ENCODE measurements around the gene EHMT2. TPM values are rescaled to one million over a fixed set of nuclear protein-coding genes. Genes with fewer than 3 reads are reported as not detected.

EHMT2 gene
- total RNA-seq, 4 donors from 2014 or later: 13.8 to 72.4 (median 66.2) TPM

DNA sequence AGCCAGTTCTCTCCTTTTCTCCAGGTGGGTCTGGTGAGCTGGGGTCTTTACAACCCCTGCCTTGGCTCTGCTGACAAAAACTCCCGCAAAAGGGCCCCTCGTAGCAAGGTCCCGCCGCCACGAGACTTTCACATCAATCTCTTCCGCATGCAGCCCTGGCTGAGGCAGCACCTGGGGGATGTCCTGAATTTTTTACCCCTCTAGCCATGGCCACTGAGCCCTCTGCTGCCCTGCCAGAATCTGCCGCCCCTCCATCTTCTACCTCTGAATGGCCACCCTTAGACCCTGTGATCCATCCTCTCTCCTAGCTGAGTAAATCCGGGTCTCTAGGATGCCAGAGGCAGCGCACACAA lies 47.6 kb upstream of the EHMT2 start:
- H3K4me3 ChIP-seq: no peak overlapping the region
- H3K27ac ChIP-seq: peak overlapping the region; percentile 84 to 87
- H3K9me3 ChIP-seq: no peaks in the 10 kb centered on the region
- no peaks in the 10 kb centered on the region for H3K4me1 ChIP-seq
- DNase-seq: no peak
- H3K27me3 ChIP-seq: no peaks in the 10 kb centered on the region
- intact Hi-C loops (cut with DNase I; ENCODE audit: low total_unique reads): no loop called here
- H3K36me3 ChIP-seq: no peaks in the 10 kb centered on the region
- no peak for TF ChIP-seq POLR2A (IDR thresholded peaks at IDR 0.05)
- TF ChIP-seq, protein P1, sequence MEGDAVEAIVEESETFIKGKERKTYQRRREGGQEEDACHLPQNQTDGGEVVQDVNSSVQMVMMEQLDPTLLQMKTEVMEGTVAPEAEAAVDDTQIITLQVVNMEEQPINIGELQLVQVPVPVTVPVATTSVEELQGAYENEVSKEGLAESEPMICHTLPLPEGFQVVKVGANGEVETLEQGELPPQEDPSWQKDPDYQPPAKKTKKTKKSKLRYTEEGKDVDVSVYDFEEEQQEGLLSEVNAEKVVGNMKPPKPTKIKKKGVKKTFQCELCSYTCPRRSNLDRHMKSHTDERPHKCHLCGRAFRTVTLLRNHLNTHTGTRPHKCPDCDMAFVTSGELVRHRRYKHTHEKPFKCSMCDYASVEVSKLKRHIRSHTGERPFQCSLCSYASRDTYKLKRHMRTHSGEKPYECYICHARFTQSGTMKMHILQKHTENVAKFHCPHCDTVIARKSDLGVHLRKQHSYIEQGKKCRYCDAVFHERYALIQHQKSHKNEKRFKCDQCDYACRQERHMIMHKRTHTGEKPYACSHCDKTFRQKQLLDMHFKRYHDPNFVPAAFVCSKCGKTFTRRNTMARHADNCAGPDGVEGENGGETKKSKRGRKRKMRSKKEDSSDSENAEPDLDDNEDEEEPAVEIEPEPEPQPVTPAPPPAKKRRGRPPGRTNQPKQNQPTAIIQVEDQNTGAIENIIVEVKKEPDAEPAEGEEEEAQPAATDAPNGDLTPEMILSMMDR (IDR thresholded peaks at IDR 0.05): no peak

DNA sequence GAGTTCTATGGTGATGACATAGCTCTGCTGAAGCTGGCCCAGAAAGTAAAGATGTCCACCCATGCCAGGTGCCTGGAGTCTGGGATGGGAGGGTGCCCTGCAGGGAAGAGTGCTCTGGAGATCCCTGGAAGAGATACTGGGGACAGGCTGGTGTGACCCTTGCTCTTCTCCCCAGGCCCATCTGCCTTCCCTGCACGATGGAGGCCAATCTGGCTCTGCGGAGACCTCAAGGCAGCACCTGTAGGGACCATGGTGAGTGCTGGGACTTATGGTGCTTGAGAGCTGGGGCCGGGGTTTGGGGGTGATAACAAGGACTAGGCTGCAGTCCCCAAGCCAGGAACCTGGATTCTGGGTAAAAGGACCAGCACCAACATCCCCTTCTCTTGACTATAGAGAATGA lies 46.2 kb upstream of the EHMT2 start:
- H3K4me3 ChIP-seq: no peak overlapping the region
- no peaks in the 10 kb centered on the region for H3K27me3 ChIP-seq
- no peak overlapping the region for H3K27ac ChIP-seq
- TF ChIP-seq POLR2A (IDR thresholded peaks at IDR 0.05): no peak
- TF ChIP-seq, protein P1 (IDR thresholded peaks at IDR 0.05): no peak
- H3K36me3 ChIP-seq: no peaks in the 10 kb centered on the region
- no peak for DNase-seq
- intact Hi-C loops (cut with DNase I; ENCODE audit: low total_unique reads): no loop called here
- no peaks in the 10 kb centered on the region for H3K9me3 ChIP-seq
- H3K4me1 ChIP-seq: no peaks in the 10 kb centered on the region

DNA sequence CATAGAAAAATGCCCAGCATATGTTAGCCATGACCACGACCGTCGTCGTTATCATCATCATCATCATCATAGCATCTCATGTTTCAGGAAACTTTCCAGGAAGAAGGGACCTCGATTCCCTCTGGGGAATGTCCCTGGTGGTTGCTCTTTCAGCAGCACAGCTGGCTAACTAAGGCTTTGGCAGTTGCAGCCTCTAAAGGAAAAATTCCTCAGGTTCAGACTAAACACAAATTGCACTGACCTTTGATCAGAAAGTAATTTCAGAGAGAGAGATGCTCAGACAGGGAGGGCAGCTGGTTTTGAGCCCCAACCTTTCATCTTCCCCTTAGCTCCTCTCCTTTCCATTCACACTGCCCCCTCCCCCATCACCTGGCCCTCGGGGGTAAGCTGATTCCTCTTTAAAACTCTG lies 42.8 kb upstream of the EHMT2 start:
- H3K4me3 ChIP-seq: no peak overlapping the region
- no peaks in the 10 kb centered on the region for H3K27me3 ChIP-seq
- H3K27ac ChIP-seq: no peak overlapping the region
- H3K36me3 ChIP-seq: no peaks in the 10 kb centered on the region
- intact Hi-C loops (cut with DNase I; ENCODE audit: low total_unique reads): no loop called here
- no peaks in the 10 kb centered on the region for H3K4me1 ChIP-seq
- TF ChIP-seq POLR2A (IDR thresholded peaks at IDR 0.05): no peak
- TF ChIP-seq, protein P1 (IDR thresholded peaks at IDR 0.05): no peak
- no peak for DNase-seq
- H3K9me3 ChIP-seq: no peaks in the 10 kb centered on the region

DNA sequence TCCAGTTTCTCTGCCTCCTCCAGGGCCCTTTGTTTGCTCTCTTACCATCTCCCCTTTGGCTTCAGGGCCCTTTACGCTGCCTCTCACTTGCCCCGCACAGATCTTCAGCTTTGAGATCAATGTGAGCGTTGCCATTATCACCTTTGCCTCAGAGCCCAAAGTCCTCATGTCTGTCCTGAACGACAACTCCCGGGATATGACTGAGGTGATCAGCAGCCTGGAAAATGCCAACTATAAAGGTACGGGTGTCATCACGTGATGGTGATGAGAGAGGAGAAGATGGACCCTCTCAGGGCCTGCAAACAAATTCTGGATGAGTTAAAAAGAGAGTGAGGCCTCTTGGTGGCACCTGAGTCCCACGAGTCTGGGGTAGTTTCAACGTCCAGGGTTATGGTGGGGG lies 38.3 kb upstream of the EHMT2 start:
- Histone ChIP-seq H3K9me3 (no peaks in the 10 kb centered on the region), H3K4me1 (no peaks in the 10 kb centered on the region), H3K36me3 (no peaks in the 10 kb centered on the region), H3K4me3 (no peak overlapping the region), H3K27me3 (no peaks in the 10 kb centered on the region), H3K27ac (no peak overlapping the region)
- TF ChIP-seq, protein P1 (IDR thresholded peaks at IDR 0.05): no peak
- intact Hi-C loops (cut with DNase I; ENCODE audit: low total_unique reads): no loop called here
- DNase-seq: no peak

DNA sequence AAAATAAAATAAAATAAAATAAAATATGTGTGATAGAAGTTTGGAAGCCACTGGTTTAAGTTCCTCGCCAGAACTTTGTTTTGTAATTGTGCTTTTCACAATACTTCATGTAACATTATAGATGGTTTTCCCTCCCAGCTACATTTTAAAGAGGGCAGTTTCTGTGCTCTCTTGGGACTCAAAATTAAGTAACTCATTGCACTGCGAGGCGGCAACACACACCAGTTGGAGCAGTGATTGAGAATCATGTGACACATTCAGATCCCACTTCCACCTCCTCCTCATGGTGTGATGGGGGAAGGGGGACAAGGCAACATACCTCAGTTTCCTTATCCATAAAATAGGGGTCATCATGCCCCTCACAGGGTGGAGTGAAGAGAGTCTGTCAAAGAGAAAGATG lies 37.5 kb upstream of the EHMT2 start:
- Histone ChIP-seq H3K4me3 (no peak overlapping the region), H3K36me3 (no peaks in the 10 kb centered on the region), H3K27ac (no peak overlapping the region), H3K9me3 (no peaks in the 10 kb centered on the region), H3K27me3 (no peaks in the 10 kb centered on the region), H3K4me1 (no peaks in the 10 kb centered on the region)
- TF ChIP-seq, protein P1 (IDR thresholded peaks at IDR 0.05): no peak
- no peak for TF ChIP-seq POLR2A (IDR thresholded peaks at IDR 0.05)
- DNase-seq: no peak
- intact Hi-C loops (cut with DNase I; ENCODE audit: low total_unique reads): no loop called here
